Testis (tissue), 3 donors: ENCODE measurements around the gene NUBP2. TPM values are rescaled to one million over a fixed set of nuclear protein-coding genes. Genes with fewer than 3 reads are reported as not detected.
A peak's percentile ranks its signal among the peaks of the same experiment; 100 is the strongest.

ENCODE experiments used
- DNase-seq: peaks from one replicate; pipeline ENCODE4 v3.0.0-alpha.2; 2019
- H3K27ac ChIP-seq, 2 donors: fragments of 200-600 bp; sonication (generic); one replicate each; pipeline ENCODE4 v1.5.1; 2019
- H3K27me3 ChIP-seq: fragments of 200-600 bp; sonication (generic); one replicate; pipeline ENCODE4 v1.5.1; 2019
- H3K36me3 ChIP-seq: fragments of 200-600 bp; sonication (generic); one replicate; pipeline ENCODE4 v1.5.1; 2017; ENCODE audit warnings: low read depth; ENCODE audit errors: missing control alignments
- H3K4me1 ChIP-seq: fragments of 200-600 bp; sonication (generic); one replicate; pipeline ENCODE4 v1.5.1; 2019
- H3K4me3 ChIP-seq, 2 donors: fragments of 200-600 bp; sonication (generic); one replicate each; pipeline ENCODE4 v1.5.1; 2017 to 2019
- H3K9me3 ChIP-seq: fragments of 200-600 bp; sonication (generic); one replicate; pipeline ENCODE4 v1.5.1; 2017
- POLR2A ChIP-seq: fragments of 450-650 bp; IDR thresholded peaks from one replicate; pipeline ENCODE4 v1.6.1; 2017; ENCODE audit warnings: antibody characterized with exemption, mild to moderate bottlenecking, moderate library complexity
- WGBS, 2 donors: methylation state at CpG; one replicate each; pipeline ENCODE4 v1.1.5; 2018; 5-methylcytosine and 5-hydroxymethylcytosine counted together
- intact Hi-C: fragments of 100-400 bp; cut with DNase I; formaldehyde crosslinking; loops from one replicate; pipeline ENCODE4 v1.15.1; 2023; ENCODE audit warnings: low total_unique reads
- polyA plus RNA-seq: library from polyadenylated mRNA; stranded (reverse); fragments of 350-450 nt; fragmentation: Illumina TruSeq; extraction: RNeasy Lipid Tissue Mini Kit (QIAGEN cat#74804); gene quantifications from one replicate; pipeline ENCODE4 v1.2.3, GENCODE V29; 2014; ENCODE audit warnings: low read depth, low replicate concordance; ENCODE audit not compliant: insufficient read depth
- total RNA-seq, 2 donors: library from RNA; depleted of rRNA; stranded (reverse); fragments of >200 nt; gene quantifications; one replicate each; pipeline ENCODE4 v1.2.3, GENCODE V29; 2016
- TF ChIP-seq, protein P1 (sequence below), 3 experiments: fragments of 450-650 bp in 2 of 3; fragments of 200-600 bp in 1 of 3; sonication (generic) in 1 of 3; IDR thresholded peaks; one replicate each; pipeline ENCODE4 v1.5.1; 2016 to 2019; ENCODE audit warnings: antibody characterized with exemption in 3 of 3, mild to moderate bottlenecking in 2 of 3, moderate library complexity in 1 of 3

NUBP2 gene
- total and polyA plus RNA-seq, 3 donors from 2014 or later, result 49.8 to 90.8 (median 81.5) TPM

DNA sequence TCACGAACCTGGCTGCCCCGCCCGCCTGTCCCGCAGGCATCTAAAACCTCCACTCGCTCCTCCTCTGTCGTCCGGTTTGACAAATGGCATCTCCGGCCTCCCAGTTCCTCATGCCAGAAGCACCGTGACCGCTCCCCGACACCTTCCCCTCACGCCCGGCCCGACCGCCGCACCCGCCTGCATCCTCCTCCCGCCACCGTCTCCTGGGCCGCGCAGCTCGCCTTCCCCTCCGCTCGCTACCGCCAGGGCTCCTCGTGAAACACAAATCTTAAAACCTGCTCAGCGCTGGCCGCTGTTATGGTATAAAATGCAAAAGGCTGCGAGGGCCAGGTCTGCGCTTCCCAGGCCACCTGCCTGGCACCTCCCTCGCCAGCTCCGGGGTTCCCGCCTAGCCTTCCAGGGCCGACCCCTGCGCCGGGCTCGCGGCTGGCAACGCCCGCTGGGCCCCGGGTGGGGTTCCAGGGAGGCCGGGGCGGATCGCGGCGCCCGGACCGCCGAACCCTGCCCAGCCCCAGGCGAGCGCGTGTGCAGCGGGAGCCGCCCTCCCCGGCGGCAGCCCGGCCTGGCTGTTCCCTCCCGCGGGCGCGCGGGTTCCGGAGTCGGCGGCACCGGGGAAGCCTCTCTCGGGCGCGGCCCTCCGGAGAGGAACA, 877 bp upstream of the NUBP2 start:
- Histone ChIP-seq H3K9me3 (no peaks in the 10 kb centered on the region), H3K27me3 (no peaks in the 10 kb centered on the region), H3K36me3 (no peaks in the 10 kb centered on the region), H3K4me3 (peak overlapping the region; percentile 85 to 88), H3K27ac (peak overlapping the region; percentile 25 to 84), H3K4me1 (peaks cover 16% of the 10 kb centered on the region)
- intact Hi-C loops, result no loop called here
- TF ChIP-seq POLR2A, result no peak
- TF ChIP-seq, protein P1, sequence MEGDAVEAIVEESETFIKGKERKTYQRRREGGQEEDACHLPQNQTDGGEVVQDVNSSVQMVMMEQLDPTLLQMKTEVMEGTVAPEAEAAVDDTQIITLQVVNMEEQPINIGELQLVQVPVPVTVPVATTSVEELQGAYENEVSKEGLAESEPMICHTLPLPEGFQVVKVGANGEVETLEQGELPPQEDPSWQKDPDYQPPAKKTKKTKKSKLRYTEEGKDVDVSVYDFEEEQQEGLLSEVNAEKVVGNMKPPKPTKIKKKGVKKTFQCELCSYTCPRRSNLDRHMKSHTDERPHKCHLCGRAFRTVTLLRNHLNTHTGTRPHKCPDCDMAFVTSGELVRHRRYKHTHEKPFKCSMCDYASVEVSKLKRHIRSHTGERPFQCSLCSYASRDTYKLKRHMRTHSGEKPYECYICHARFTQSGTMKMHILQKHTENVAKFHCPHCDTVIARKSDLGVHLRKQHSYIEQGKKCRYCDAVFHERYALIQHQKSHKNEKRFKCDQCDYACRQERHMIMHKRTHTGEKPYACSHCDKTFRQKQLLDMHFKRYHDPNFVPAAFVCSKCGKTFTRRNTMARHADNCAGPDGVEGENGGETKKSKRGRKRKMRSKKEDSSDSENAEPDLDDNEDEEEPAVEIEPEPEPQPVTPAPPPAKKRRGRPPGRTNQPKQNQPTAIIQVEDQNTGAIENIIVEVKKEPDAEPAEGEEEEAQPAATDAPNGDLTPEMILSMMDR (IDR thresholded peaks at IDR 0.05), result no peak
- WGBS, 2 donors, result 1 to 3% methylated on average over 8 to 64 of the region's 70 CpGs
- no peak for DNase-seq

DNA sequence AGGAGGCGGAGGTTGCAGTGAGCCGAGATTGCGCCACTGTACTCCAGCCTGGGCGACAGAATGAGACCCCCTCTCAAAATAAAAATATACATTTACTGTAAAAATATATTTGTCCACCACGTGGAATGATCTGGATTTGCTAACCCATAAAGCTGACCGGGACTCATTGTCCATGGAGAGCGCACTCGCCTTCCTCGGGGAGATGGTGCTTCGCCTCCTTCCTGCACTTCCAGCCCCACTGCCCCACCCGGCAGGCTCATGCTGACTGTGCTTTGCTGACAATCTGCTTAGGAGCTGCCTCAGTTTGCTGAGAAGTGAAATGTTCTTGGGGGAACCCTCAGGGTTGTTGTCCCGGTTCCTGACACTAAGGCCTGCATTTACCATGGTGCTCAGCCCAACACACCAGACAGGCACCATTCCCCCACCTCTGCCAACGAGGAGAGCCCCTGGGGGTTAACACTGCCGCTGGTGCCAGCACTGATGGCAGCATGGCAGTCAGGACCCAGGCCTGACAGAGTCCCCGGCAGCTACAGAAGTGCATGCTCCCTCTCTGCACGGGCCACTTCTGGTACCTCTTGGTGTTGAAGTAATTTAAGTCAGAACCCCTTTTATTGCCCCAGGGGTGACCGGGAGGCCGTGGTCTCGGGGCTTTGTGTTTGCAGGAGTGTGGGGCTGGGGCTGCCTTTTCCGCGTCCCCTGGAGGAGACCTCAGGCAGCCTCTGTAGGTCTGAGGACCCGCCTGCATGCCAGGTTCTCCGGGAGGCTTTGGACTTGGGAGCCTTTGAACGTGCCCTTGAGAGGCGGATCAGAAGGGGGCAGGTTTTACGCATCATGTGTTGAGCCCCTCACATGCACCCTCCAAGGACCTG, 2.5 kb downstream of the NUBP2 start:
- peaks cover 16% of the 10 kb centered on the region for H3K4me1 ChIP-seq
- DNase-seq, result no peak
- no peaks in the 10 kb centered on the region for H3K36me3 ChIP-seq
- H3K27me3 ChIP-seq, result no peaks in the 10 kb centered on the region
- H3K27ac ChIP-seq, result no peak overlapping the region
- WGBS, 2 donors, result 87 to 89% methylated on average over 17 to 26 of the region's 26 CpGs
- no peak overlapping the region for H3K4me3 ChIP-seq
- H3K9me3 ChIP-seq, result no peaks in the 10 kb centered on the region
- TF ChIP-seq, protein P1 (IDR thresholded peaks at IDR 0.05), result no peak
- no peak for TF ChIP-seq POLR2A
- intact Hi-C loops, result no loop called here

DNA sequence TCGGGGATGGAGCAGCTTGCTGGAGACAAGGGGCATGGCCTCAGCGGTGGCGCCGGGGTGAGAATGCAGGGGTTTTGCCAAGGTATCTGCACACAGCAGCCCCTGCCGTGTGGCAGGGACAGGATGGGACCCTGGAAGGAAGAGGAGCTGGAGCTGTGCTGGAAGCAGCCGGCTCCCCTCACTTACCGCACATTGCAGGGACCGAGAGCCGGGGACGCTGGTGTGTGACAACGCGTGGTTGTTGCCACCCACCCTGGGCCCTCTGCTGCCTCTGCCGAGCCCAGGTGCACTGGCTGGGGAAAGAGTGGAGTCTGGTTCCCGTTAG, 3.0 kb downstream of the NUBP2 start:
- peaks cover 16% of the 10 kb centered on the region for H3K4me1 ChIP-seq
- no peaks in the 10 kb centered on the region for H3K36me3 ChIP-seq
- H3K9me3 ChIP-seq, result no peaks in the 10 kb centered on the region
- H3K27ac ChIP-seq, result no peak overlapping the region
- no peak for TF ChIP-seq POLR2A
- no peak overlapping the region for H3K4me3 ChIP-seq
- no peak for DNase-seq
- intact Hi-C loops, result no loop called here
- no peaks in the 10 kb centered on the region for H3K27me3 ChIP-seq
- 40 to 93% methylated on average over 1 to 13 of the region's 14 CpGs for WGBS, 2 donors

DNA sequence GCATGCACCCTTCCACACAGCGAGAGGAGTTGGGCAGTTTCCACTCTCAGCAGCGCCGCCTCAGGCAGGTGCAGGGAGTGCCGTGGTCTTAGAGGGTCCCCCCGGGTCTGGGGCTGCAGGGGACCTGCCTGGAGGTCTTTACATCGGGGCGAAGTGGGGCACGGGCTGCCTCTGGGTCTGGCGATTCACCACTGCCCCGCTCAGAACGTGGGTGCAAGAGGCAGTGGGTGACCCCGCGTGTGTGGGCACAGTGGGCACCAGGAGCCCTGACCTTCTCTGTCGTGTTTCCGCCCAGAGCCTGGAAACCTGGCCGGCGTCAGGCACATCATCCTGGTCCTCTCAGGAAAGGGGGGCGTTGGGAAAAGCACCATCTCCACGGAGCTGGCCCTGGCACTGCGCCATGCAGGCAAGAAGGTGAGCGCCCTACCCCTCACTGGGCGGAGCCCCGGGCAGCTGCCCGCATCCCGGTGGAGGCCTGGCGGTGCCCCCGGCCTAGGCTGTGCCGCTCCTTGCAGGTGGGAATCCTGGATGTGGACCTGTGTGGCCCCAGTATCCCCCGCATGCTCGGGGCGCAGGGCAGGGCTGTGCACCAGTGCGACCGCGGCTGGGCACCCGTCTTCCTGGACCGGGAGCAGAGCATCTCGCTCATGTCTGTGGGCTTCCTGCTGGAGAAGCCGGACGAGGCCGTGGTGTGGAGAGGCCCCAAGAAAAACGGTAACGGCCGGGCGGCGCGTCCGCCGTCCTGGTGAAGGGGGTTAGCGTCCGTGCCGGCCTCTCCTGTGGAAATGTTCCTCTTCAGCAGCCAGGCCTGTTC, 3.7 kb downstream of the NUBP2 start:
- WGBS, 2 donors, result 81 to 88% methylated on average over 3 to 41 of the region's 51 CpGs
- H3K4me3 ChIP-seq, result no peak overlapping the region
- intact Hi-C loops, result no loop called here
- H3K36me3 ChIP-seq, result no peaks in the 10 kb centered on the region
- no peaks in the 10 kb centered on the region for H3K9me3 ChIP-seq
- TF ChIP-seq, protein P1 (IDR thresholded peaks at IDR 0.05), result peak in 1 of 3 experiments; percentile 23
- no peak for TF ChIP-seq POLR2A
- no peak overlapping the region for H3K27ac ChIP-seq
- no peaks in the 10 kb centered on the region for H3K27me3 ChIP-seq
- peaks cover 11% of the 10 kb centered on the region for H3K4me1 ChIP-seq
- DNase-seq, result no peak

DNA sequence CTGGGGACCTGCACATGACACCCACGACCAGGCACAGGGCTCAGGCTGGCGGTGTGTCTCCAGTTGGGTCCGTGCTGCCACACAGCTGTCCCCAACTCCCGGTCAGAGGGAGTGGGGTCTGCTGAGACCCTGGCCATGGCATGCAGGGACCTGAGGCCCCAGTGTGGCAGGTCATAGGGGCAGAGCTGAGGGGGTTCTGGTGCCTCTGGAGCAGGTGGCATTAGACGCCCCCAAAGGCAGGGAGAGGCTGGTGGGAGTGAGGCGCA, 4.2 kb downstream of the NUBP2 start:
- H3K27ac ChIP-seq, result no peak overlapping the region
- no peak for DNase-seq
- no peaks in the 10 kb centered on the region for H3K9me3 ChIP-seq
- intact Hi-C loops, result no loop called here
- H3K4me3 ChIP-seq, result no peak overlapping the region
- peaks cover 7% of the 10 kb centered on the region for H3K4me1 ChIP-seq
- 86 to 94% methylated on average over 3 to 6 of the region's 6 CpGs for WGBS, 2 donors
- H3K36me3 ChIP-seq, result no peaks in the 10 kb centered on the region
- TF ChIP-seq, protein P1 (IDR thresholded peaks at IDR 0.05), result no peak
- no peak for TF ChIP-seq POLR2A
- H3K27me3 ChIP-seq, result no peaks in the 10 kb centered on the region
